DLD1 (cell line): Measurements from ENCODE around the gene SLC6A17.

Source experiments
- in situ Hi-C: cut with HindIII; loops from 2 replicates; pipeline ENCODE4 v1.10.0; 2017; ENCODE audit warnings: low sequenced_read_pairs

SLC6A17 gene

DNA sequence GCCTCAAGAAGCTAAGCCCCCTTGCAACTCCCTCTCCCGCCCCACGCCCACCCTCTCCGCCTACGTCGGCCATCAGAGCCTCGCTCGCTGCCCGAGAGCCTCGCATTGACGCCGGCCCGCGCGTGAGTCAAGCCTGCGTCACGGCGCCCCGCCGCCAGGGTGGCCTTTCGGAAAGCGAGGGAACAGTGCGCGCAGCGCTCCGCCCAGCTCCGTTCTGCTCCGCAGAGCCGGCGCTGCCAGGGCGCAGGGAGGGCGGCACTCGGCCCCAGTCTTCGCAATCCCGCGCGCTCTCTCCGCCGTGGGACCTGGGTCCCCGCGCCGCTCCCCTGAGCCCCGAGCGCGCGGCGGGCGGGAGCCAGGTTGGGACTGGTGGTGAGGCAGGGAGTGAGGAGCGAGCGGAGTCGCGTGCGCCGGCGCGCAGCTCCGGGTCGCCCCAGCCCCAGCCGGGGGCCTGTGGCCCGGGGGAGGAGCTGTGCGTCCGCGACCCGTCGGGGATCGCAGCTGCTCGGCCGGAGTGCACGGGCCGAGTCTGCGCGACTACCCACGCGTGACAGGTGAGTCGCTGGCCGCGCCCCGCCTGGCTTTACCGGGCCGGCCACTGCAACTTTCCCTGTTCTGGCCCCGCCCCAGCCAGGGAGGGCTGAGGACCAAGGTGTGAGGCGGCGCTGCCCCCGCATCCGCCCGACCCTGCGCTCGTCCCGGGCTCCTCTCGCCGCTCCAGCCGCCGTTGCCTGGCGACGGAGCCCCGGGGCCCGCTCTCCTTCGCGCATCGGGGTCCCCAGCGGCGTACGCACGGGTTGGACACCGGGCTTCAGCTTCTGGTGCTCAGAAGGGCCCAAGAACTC lies at the start of gene SLC6A17:
Gene SLC6A17 (plus strand): TSS at position 165 of the 845 bp plus-strand sequence. CDS start 16,436 bp downstream, outside the sequence.
- in situ Hi-C loops: no loop called here

DNA sequence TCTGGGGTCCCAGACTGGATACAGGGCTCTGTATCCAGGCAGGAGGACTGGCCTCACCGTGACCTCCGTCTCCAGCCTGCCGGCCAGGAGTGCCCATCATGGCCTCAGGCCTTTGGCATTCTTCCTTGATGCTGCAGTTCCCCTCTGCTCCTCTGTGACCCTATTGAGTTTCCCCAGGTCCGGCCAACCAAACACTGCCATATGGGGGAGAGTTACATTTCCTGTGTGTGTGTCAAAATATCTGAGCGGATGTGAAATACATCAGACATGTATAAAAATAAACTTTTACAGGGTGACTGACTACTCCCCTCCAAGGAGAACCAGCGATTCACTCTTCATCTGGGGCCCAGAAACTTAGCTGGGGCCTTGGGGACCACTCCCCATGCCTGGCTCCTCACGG lies 48.2 kb upstream of the SLC6A17 start:
- in situ Hi-C loops: no loop called here

DNA sequence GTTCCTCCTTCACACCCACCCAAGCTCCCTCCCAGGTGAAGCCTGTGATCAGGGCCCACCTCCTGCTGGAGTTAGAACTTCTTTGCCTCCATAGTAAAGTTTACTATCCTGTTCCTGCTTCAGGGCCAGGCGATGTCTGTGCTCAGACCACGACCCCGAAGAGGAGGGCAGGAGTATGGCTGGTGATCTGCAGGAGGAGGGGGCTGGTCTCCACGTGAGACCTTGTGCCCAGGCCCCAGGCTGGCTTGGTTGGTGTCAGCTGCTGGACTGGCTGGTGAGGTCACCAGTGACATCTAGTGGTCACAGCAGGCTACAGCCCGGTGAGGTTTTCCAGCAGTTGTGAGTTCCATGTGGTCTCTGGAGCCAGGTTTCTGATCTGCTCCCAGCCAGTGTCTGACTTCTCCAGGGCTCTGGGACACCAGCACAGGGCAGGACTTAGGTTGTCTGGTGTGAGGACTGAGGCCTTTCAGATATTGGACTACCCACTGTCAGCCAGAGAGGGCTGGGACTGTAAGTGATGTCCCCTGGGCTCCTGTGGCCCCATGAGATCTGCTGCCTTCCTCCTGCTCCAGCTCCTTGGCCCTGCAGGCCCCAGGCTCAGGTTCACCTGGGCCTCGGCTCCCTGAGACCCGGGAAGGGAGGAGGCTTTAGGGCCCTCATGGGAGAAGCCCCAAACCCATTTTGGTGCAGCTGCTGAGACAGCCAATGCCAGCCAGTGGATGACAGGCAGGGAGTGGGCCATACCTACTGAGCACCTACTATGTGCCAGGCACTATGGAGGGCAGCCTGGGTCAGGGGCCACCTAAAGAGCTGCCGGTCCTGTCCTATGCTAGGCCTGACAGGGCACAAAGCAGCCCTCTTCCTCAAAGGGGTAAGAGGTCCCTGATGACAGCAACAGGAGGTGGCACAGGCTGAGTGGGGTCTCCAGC lies 44.0 kb upstream of the SLC6A17 start:
- in situ Hi-C loops: no loop called here

DNA sequence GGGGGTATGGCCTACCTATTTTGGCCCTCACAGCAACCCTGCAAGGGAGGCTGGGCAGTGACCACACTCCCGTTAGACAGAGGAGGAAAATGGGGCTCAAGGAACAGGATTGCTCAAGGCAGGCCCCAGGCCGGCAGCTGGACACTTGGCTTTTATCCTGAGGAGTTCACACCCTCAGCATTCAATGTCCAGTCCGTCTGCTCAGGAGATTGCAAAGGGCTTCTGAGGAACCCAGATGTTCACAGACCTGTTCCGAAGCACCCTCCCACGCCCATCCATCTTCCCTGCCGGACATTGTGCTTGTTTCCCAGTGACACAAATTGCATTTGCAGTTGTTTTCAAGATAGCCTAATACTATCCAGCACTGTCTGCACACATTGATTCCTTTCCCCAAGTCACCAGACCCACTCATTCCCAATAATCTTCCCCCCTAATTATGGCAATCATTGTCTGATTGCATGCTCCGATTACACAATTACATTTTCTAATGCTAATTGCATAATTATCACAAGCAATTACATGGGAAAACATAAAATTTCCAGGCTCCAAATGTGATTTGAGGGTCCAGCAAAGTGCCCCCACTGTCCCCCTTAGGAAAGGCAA lies 42.3 kb upstream of the SLC6A17 start:
- in situ Hi-C loops: no loop called here

DNA sequence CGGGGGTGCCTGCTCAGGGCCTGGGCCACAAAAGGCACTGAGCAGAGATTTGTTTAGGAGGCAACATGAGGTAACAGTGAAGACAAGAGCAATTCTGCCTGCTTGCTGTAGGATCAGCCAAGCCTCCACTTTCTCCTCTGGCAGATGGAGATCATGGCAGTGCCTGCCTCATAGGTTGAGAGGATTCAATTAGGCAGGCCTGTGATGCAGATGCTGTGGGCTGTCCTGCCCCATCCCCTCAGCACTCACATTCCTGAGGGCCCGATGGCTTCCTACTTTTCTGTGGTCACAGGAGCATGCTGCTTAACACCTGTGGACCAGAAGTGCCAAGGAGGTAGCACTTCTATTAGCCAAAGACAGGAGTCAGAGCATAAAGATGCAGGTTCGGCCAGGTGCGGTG lies 39.2 kb upstream of the SLC6A17 start:
- in situ Hi-C loops: no loop called here

DNA sequence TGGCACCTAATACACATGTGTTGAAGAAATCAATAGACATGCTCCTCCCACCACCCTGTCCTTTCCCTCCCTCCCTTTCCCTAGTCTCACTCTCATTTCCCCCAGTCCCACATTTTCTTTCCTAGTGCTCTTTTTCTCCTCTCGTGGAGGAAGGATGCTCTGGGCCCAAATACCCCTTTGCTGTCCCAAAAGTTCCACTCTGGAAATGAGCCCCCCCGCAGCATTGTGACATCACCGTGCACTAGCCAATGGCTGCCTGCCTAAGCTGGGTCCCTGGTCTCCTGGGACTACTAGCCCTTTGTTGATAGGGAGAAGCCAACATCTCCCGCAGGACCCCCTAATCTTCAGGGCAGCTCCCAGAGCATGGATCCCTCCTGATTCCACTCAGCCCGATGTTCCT lies 38.2 kb upstream of the SLC6A17 start, which contains the start of gene UBL4B:
Gene UBL4B (plus strand): TSS at position 301 of the 400 bp plus-strand sequence. CDS start 92 bp downstream, at position 393.
- in situ Hi-C loops: no loop called here

DNA sequence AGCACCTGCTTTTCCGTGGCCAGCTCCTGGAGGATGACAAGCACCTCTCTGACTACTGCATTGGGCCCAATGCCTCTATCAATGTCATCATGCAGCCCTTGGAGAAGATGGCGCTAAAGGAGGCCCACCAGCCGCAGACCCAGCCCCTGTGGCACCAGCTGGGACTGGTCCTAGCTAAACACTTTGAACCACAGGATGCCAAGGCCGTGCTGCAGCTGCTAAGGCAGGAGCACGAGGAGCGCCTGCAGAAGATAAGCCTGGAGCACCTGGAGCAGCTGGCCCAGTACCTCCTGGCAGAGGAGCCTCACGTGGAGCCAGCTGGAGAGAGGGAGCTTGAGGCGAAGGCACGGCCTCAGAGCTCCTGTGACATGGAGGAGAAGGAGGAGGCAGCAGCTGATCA lies 37.6 kb upstream of the SLC6A17 start:
- in situ Hi-C loops: no loop called here

DNA sequence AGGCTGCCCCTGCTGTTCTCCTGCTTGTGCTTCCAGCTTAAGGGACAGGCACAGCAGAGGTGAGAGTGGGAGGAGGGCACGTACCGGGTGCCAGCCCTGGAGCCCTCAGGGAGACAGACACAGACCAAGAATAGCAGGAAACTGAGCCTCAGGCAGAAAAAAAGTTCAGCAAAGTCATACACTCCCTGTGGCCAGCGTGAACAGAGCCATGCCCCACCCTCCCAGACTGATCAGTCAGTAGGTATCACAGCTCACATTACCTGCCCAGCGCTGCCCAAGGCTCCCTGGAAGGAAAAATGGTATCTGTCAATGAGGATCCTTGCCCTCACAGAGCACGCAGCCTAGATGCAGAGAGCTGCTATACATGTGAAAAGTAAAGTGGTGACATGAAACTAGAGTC lies 36.7 kb upstream of the SLC6A17 start:
- in situ Hi-C loops: no loop called here

DNA sequence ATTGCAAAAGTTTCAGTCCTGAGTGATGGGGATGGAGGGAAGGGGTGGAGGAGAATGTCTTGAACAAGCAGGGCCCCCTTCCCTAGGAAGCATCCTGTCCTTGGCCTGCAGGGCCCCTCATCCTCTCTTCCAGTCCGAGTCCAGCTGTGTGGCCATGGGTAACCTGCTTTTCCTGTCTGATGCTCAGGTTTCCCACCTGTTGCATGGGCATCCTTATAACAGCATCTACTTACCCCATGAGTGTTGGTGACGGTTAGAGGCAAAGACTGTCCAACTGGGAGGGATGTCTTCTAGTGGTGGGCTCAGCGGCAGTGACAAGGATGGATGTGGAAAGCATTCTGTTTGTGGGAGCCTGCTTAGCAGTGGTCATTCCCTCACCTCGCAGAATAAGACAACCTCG lies 36.1 kb upstream of the SLC6A17 start:
- in situ Hi-C loops: no loop called here

DNA sequence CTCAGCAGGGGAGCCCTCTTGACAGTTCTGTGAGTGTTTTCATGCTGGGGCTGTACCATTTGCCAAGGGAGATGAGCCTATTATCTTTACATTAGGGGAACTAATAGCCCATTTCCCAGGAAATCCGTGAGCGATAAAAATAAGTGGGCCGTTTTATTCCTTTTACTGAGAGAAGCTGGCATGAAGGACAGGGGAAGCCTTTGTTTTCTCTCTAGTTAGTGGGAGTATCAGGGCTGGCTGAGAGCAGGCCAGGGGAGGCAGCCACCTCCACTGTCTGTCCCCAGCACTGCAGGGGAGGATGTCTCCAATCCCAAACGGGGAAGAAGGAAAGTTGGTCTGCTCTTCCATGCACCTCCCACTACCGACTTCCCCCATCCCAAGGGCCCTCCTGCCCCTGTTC lies 35.5 kb upstream of the SLC6A17 start:
- in situ Hi-C loops: no loop called here

DNA sequence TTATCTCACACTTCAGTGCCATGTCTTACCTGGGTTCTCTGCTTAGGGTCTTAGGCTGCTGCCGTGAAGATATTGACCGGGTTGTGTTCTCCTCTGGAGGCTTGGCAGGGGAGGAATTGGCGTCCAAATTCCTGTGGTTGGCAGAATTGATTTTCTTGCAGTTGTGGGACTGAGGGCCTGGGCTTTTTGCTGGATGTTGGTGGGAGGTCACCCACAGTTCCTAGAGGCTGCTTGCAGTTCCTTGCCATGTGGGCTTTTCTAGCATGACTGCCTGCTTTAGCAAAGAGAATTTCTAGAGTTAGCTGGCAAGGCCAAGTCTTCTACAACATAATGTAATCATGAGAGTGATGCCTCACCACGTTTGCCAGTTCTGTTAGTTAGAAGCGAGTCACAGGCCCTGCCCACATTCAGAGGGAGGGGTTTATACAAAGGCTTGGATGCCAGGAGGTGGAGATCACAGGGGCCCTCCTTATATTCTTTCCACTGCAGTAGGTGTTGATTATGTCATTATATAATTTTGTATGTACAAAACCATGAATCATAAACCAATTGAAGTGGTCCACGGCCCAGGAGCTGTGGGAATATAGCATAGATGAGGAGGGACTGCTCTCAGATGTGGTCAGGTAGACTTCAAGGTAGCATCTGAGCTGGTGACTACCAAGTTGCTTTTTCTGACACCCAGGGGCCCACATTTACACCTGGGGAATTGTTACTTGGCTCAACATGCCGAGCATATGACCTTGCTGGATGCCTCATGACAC lies 31.5 kb upstream of the SLC6A17 start:
- in situ Hi-C loops: no loop called here

DNA sequence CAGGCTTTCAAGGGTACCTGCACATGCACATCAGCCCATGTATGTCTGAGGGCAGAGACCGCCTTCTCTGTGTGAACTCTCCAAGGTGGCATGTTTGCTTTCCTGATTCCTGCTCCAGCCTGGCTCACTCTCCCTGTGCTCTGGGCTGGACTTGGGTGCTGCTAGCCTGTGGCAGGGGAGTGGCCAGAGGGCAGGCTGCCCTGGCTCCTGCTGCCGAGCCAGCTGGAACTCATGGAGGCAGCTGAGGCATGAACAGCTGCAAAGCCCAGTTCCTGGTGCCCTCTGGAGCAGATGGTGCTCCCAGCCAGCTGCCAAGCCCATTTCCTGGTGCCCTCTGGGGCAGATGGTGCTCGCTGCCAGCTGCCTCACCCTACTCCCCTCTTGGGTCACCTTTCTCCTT lies 30.5 kb upstream of the SLC6A17 start:
- in situ Hi-C loops: no loop called here

DNA sequence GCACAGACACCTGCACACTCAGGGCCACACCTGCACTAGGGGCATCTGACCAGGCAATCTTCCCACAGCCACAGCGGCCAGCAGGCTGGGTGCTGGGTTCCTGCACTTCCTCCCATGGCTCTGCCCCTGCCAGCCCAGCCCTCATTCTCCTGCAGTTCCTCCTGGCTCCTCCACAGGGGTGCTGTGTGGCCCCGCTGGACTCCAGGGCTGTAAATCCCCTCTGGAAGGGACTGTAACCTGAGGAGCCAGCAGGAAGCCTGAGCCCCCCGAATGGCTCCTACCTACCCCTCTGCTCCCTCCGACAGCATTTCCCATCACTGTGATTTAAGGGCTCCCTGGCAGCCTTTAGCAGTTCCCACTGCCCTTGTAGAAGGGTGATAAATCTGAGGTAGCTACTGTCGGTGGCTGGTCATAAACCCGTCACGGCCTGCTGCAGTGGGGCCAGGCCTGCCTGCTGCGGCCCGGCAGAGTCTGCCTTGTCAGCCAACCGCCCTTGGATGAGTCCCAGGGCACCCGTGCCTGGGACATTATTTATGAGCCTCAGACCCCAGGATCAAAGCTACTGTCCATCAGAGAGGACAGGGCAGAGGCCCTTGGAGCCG lies 29.2 kb upstream of the SLC6A17 start:
- in situ Hi-C loops: no loop called here

DNA sequence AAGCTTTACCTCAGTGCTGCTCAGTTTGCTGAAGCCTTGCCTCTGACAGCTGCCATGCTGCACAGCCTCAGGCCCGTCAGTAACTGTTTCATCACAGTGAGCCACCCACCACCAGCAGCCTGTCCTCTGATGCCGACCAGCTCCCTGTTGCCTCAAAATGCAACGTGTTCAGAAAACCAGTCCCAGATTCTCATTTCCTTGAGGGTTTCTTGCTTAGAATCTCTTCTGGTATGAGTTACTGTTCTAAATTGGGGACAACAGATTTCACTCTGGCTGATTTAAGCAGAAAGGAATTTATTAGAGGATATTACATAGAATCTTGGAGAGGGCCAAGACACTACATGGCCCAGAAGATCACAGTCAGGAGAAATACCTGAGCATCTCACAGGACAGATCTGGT lies 27.1 kb upstream of the SLC6A17 start:
- in situ Hi-C loops: no loop called here

DNA sequence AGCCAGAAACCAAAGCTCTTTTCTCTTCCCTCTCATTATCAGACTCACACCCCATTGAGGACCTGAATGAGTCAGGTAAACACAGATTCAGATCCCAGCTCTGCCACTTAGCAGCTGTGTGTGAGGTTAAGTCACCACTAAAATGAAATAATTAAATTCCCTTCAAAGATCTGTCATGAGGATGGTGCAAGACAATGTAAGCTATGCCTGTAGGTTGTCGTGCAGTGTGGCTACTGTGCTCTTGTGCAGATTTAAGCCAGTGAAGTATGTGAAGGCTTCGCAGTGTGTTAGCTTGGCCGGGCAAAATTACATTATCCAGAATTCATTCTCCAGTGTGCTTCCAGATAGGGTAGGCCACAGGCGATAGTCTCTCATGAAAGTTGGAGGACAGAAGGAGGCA lies 24.5 kb upstream of the SLC6A17 start:
- in situ Hi-C loops: no loop called here

DNA sequence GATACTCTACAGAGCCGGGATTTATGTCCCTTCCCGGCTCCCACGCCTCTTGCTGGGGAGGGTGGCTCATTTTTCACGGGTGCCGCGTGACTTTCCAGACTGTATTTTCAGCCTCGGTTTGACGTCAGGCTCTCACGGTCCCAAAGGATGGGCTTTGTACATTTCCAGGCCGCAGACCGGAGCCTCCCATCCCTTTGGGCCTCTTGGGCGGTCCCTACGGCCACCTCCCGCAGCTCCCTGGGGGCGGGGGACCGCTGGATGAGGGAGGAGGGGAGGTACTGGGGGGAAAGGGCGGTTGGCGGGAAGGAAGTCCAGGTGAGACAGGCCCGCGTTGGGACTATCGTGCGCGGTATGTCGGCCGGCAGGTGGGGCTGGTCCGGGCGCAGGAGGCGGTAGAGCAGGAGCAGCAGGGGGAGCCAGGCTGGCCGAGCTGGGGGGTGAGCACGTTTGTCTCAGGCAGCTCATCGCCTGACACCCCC lies 20.1 kb upstream of the SLC6A17 start:
- in situ Hi-C loops: no loop called here

DNA sequence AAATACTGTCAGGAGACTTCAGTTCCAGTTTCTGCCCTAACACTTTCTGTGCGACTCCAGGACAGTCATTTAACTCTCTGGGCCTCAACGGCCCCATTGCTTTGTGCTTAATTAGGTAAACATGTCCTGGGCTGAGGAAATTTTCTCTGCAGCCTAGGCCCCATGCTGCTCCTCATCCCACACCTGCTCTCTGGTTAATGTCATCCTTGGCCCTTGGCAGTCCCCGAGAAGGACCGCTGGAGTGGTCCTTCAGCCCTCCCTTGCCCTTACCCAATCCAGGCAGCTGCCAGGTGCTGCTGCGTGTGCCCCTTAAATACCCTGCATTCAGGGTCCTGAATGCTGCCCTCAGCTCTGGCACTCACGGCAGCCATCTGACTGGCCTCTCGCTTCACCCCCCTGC lies 19.3 kb upstream of the SLC6A17 start:
- in situ Hi-C loops: no loop called here

DNA sequence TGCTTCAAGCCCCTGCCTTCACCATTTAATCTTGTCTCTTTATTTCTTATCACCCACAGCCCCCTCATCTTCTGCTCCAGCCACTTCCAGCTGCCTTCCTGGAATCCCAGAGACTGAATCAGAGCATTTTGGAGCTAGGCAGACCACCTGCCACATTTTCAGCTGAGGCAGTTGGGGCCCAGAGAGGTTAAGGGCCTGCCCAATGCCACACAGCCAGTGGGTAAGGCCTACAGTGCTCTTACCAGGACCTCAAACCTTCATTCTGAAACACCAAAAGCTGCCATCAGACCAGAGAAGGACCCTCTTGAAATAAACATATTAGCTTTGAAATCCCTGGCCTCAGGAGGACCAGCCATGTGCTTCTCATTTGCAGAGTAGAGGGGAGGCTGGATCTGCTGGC lies 17.6 kb upstream of the SLC6A17 start:
- in situ Hi-C loops: no loop called here

DNA sequence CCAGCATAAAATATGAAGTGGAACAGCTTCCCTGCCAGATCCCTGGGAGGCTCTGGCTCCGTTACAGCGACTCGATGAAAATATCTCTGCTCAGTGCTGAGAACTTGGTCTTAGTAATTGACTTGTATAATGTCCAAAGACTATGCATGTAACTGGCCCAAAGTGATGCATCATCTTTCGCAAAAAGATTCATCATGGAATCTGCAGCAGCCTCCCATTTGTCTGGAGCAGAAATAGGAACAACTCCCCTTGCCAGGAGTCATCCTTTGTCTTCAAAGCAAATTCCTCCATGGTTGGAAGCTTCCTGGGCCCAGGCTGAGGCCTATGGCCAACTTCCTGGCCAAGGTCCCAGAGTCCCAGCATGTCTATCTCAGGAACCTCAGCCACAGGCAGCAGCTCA lies 16.9 kb upstream of the SLC6A17 start:
- in situ Hi-C loops: no loop called here

DNA sequence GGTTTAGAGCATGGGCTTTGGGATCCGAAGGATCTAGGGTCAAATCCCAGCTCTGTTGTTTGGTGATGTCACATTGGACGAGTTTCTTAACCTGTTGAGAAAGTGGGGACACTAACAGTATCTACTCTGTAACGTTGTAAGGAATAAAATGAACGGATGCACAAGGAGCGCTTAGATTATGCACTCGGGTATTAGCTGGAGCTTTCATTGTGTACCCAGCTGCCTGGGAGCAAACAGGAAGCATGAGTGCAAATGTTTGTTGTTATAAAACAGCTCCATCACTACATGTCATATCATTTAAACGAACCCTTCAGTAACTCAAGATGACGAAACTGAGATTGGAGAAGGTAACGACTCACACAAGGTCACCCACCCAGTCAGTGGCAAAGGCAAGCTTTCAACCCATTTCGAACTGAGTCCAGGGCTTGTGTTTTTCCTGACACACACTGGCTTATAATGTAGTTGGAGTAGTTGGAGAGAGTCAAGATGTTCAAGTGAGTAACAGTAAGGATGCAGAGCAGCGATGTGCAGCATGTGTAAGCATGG lies 16.2 kb upstream of the SLC6A17 start:
- in situ Hi-C loops: no loop called here
